Non-pigmented ciliary epithelial cell (primary cell): ENCODE measurements around the gene LAMA4.

ENCODE experiments used
- DNase-seq: peaks from one replicate; pipeline ENCODE4 v3.0.0-alpha.2; 2010; ENCODE audit warnings: low read depth

LAMA4 gene

DNA sequence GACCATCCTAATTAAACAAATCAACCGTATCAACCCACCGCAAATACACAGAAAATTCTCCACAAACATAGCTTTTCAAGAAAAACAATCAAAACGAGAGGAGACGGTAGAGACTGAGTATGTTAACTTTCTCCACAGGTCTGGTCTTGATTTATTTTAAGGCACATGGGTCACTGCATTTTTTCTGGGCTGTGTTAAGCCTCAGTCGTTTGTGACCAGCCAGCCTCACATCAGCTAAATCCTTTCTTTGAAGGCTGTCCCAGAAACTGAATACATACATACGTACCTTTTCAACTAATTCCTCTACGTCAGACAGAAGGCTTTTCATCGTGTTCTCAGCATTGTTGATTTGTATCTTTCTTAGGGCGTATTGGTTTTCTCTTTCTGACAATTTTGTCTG, 69.4 kb downstream of the LAMA4 start:
- DNase-seq, result no peak

DNA sequence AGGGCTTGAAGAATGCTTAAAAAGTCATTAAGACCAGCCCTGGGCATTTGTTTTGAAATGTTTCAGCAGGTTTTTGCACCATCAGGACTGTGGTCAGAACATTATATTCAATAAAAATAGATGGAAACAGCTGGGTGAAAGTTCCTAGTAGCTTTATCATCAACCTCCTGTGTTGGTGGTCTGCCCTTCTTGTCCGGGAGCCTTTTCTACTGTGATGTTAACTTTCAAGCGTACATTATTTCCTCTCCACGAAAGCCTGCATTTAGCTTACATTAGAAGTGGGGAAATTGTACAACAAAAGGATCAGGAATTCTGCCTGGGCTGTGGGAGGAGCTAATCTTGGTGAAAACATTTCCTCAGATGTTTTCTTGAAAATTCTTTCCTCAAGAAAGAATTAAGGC, 71.1 kb downstream of the LAMA4 start:
- peak; percentile 23 for DNase-seq

DNA sequence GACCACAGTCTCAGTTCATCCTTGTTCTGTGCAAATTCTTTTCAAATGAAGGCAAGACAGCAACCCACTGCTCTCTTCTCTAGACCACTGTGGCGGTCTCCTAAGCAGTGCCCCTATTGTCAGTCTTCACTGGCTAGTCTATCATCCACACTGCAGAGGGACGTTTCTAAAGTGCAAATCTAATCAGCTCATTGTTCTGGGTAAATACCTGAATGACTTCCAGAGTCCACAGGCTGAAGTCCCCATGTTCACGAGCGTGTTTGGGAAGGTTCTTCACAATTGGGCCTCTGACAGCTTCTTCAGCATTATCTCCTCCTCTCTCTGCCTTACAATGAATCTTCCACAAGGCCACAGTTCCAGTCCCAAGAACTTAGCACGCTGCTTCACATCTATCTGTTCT, 73.2 kb downstream of the LAMA4 start:
- no peak for DNase-seq

DNA sequence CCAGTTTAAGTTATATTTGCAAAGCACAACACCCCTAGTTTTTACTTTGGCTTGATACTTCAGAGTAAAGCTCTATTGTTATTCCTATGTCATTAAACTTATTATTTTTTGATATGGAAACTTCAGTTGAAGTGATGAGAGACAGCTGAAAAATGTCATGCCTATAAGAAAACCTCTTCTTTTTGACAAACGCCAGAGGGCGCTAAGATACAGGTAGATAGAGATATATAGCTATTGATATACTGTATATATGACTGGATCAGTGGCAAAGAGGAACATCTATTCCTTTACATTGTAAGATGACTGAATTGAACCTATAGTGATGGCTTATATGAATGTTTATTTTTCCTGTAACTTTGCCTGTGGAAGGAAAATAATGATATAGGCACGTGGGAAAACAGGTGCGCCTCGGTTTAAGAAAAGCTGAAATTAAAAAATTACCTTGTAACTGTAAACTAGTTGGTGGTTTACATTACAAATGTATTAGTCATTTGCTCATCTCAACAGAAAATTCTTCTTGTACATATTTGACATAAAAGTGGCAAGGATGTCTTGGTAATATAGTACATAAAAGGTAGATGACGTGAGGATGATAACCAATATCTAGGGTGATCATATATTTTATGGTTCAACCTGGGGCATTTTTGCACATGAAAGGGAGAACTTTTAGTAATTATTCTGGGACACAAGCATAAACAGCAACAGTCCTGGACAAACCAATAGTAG, 74.1 kb downstream of the LAMA4 start:
- peak; percentile 72 for DNase-seq

DNA sequence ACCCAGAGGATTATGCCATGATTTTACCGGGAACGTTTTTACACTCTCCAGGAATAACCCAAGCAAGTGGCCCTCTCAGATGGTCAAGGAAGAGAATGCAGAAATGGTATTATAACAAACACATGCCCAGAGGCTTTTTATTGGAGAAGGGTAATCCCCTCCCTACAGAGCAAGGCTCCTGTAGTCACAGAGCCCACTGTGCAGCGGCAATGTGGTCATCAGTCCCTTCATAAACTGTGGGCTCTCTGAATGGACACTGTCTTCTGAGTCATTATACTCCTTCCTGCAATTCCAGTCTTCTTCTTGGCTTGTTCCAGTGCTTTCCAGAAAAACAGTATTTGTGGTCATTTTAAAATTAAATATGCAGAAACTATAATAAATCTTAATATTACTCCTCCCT, 74.7 kb downstream of the LAMA4 start:
- DNase-seq, result no peak

DNA sequence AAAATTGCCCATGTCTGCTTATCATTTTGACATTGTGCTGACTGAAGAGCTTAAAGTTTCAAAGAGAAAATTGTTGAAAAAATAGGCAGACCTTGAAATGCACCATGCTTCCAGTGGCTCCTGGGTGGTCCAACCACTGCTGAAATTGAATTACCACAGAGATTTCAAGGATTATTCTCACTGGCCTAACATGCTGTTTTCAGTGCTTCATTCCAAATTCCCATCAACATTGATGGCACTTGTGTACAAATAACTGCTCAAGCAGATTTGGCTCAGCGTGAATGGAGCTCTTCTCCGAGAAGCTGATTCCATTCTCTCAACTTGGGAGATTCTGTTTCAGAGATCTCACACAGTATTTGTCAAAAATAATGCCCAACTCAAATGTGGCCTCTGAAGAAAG, 75.5 kb downstream of the LAMA4 start:
- DNase-seq, result no peak

DNA sequence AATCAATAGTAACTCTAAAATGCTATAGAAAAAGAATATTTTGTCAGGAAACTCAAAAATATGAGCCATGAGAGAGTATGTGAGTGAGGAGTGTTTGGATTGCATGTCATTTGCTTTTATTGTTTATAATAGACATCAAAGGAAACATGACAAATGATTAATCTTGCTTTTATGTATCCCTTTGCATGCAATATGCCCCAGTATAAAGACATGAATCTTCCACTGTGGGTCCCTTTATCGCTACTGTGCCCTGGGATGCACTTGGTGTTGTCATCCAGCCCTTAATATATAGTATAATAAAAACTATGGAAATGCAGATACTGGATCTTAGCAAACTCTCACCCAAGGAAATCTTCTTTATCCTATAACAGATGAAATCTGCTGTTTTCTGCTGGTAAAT, 77.3 kb downstream of the LAMA4 start:
- DNase-seq, result no peak

DNA sequence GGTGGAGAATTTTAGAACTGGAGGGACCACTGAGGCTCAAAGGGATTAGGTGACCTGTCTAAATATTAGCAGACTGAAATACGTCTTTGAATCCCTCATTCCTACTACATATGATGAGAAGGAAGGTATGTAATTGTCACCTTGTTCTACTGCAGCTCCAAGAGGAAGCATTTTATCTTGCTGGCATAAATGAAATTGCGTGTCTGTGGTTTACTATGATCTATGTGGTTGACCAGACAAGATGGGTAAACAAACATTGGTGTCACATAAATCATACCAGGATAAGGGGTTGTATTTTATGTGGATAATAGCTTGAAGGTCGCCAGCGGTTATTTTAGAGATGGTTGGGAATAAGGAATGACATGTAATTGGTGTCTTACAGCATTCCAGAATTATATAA, 78.2 kb downstream of the LAMA4 start:
- no peak for DNase-seq

DNA sequence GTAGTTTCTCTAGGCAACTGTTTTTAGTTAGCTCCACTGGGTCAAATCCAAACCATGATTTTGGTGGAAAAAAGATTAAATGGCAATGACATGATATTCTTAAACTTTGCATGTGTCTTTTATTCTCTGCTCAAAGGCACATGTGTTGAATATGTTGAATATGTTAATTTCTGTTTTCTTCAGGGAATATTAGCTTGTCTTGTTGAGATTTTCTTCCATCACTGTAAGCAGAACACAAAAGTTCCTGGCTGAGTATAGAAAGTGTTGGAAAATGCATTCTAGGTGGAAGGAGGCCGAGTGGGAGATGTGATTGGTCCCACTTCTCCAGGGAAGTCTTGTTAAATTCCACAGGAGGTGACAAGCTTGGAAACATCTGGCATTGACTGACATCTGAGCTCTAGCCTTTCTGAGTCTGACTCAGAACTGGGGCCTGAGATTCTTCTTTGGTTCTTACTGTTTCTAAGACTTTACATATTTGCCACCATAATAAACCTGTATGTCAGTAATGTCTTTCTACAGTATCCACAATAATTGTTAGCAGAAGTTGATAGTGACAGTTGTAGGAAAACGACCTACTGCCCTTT, 81.1 kb downstream of the LAMA4 start:
- no peak for DNase-seq

DNA sequence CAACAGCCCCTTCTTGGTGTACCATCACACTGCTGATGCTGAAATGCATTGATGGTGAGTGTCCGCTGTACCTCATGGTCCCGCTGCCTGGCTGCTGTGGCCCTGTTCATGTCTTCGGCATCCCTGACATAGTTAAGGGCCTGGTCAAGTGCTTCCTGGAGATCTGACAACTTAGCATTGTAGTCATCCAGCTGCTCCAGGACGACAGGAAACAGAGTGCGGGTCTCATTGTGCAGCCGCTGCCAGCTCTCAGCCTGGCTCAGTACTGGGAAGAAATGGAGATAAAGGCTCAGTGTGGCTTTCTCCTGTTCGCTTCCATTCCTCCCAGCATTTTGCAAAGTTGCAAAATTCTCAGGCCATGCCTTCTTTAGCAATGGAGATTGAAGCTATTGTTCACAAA, 81.8 kb downstream of the LAMA4 start:
- no peak for DNase-seq

DNA sequence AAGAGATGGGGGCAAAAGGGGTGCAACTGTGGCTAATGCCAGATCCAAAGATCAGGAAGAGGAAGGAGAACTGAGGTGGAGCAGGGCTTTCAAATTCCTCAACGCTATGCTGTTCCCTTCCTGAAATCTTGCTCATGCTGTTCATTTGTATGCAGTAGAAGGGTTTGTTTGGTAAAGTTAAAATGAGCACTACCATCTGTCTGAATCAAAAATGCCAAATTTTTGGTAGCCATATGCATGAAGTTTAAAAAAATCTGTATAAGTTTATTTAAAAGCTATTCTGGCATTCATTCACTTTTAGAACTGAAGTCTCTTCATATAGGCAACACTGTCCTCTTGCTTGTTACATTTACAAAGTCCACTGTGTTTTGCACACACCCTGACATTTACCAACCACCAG, 84.8 kb downstream of the LAMA4 start:
- no peak for DNase-seq

DNA sequence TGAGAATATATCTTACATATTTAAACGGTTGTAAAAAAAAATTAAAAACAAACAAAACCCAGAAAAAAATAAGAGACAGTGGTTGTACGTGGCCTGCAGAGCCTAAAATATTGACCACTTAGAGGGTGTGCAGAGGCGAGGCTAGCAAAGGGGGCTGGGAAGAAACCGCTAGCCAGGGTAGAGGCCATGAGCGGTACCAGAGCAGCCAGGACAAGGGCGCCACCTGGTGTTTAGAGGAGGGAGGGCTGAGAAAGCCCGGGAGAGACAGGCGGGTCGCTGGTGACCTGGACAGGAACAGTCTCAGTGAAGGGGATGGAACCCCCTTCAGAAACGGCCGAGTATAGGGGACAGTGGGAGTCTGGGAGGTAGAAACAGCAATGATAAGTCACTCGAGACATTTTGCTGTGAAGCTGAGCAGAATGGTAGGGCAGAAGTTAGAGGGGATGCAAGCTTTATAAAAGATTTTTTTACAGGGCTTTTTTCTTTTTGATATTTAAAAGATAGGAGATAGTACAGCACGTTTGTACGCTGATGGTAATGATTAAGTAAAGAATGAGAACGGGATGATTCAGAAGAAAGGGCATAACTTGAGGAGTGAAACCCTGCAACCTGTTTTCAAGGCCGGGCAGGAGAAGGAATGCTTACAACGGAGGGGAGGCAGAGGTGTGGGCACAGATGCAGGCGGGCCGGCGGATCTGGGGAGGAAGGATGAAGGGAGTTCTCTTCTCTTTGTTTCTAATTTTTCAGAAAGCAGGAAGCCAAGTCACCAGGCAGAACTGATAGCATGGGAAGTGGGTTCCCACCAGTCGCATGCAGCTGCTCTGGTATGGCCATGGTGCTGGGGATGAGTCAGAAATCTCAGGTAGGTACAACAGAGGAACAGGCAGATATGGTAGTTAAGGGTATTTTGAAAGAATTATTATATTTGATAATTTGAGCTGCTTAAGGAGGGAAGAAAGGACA, 90.8 kb downstream of the LAMA4 start:
- no peak for DNase-seq

DNA sequence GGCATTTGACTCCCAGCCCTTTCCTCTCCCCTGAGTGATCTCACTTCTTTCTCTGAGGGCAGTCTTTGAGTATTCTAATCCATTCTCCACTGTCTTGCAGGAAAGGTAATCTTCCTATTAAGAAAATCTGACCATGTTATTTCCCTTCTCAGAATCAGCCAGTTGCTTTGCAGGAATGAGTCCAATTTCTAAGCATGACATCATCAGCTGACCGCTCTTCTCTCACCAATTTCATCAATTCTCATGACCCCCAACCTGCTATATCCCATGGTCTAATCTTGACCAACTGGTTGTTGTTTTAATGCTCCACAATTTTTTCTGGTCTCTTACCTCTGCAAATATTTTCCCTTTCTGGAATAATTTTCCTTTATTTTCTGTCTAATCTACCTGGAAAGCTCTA, 93.6 kb downstream of the LAMA4 start:
- no peak for DNase-seq

DNA sequence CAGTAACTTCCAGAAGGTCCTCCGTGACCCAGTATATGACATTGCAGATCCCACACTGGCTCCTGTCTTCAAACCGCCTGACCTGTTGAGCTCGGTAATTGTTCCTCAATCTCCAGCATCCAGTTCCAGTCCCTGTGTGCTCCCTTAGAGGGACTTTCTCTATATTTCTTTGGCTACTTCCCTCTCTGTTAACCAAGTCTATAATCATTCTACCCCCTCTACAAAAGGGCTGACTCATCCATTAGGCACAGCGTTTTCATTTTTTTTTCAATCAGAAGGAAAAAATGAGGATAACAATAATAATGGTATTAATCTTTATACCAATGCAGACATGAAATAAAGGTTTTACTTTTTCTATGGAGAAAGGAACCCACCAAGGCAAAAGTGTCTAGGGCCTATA, 97.7 kb downstream of the LAMA4 start:
- DNase-seq, result no peak

DNA sequence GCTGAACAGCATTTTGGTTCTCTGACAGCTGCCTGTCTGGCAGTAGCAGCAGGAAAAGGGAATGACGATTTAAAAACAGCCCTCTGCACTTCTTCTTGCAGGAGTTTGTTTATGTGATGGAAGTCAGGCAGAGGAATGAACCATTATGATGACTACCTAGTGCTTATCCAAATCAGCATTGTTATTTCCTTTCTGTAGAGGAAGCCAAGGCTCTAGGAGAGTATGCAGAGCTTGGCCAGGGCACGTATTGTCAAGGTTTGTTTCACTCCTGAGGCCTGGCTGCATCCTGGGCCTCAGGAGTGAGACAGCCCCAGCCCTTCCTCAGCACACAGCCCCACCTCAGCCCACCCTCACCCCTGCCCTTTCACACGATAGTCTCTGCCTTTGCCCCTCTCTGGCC, 98.5 kb downstream of the LAMA4 start:
- DNase-seq, result no peak

DNA sequence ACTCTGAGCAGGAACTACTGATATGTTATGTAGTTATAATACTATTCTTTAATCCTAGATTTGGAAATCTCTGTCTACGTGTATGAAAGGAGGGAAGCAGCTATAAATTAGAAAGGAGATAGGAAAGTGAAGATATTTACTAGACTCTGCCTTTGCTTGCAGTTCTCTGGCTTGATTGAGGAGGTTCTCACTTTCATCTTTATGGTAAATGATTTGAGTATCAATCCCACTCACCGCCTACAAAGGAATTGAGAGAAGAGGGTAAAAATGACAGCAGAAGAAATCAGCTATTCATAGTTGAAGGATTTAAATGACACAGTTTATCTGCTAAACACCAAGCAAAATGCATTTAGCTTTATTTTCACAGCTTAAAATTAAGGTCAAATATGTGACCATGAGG, 99.7 kb downstream of the LAMA4 start:
- no peak for DNase-seq

DNA sequence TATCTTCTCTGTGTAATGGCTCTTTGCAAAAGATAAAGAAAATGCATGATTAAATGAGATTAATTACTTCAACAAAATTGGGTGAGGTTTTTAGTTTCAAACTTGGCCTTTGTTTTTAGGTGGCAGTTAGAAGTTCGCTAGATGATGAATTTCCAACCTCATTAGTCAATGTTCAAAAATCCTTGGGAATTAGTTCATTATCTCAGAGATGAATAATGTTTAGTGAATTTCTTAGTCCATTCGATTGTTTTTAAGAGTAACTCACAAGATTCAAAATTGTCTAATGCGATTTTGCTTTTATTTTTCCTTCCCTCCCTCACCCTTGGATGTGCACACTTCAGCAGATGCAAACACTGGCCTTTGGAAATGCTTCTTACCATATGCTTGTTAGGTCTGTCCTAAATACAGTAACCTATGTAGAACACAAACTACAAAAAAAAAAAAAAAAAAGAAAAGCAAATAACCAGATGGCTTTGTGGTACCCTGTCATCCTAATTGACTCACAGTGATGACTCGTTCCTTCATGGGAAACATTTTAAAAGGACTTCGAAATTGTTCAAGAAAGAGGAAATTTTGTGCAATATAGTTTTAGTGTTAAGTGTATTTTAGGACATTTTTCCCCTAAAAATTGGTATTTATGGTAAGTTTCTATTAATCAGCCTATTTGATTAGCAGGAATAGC, 100.3 kb downstream of the LAMA4 start:
- DNase-seq, result no peak

DNA sequence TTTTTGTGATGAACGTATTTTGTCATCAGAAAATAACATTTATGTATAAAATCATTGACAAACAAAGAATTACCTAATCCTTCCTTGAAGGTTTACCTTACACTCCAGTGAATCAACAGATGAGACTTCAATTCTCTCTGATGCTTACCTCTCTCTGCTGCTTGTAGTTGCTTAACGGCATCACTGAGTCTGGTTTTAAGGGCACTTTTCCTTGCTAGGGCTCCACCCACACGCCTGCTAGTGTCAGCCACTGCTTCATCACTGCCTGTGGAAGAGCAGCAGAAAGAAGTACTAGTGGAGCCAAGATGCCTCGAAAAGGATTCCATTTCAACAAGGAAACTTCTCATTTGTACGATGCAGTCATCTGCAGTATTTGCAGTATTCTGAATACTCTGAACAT, 104.0 kb downstream of the LAMA4 start:
- DNase-seq, result no peak

DNA sequence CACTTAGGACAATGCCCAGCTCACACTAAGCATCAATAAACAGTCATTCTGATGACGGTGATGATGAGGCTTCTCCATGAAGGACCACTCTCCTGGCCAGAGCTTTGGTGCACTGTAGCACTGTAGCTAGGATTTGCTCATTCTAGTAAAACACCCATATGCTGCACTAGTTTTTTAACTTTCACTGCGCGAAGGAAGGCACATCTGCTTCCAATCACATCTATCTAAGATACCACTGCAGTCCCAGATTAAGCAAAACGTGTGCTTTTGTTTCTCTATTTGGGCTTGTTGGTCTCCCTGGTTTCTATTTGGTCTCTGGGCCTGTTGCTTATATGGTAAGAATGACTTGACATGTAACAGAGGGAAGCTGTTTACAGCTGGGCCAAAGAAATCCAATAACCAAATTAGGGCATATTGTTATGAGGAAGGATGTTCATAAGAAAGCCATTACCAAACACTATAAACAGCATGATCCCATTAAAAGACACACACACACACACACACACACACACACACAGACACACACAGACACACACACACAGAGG, 104.6 kb downstream of the LAMA4 start:
- DNase-seq, result no peak

DNA sequence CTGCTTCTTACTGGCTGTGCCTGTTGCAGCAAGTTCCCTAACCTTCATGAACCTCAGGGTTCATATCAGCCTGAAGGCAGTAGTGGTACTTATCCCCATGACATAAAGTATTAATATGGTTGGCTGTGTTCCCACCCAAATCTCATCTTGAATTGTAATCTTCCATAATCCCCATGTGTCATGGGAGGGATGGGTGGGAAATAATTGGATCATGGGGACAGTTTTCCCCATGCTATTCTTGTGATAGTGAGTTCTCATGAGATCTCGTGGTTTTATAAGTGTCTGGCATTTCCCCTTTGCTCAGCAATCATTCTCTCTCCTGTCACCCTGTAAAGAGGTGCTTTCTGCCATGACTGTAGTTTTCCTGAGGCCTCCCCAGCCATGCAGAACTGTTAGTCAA, 105.1 kb downstream of the LAMA4 start:
- no peak for DNase-seq

DNA sequence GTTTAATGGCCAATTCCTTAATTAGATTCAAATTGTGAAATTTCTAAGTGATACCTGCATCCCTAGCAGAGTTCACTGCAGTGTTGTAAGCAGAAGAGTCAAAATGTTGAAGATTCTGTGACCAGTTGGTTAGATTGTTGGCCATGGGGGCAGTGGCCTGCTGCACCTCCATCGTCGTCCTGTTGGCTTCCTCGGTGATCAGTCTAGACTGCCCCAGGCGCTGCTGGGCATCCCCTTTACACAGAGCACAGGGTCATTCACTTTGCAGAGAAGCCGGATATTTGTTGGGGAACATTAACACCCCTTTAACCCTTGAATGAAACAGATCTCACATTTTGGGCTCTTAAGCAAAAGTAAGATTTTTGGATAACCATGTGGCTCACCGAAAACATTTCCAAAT, 106.3 kb downstream of the LAMA4 start:
- no peak for DNase-seq

DNA sequence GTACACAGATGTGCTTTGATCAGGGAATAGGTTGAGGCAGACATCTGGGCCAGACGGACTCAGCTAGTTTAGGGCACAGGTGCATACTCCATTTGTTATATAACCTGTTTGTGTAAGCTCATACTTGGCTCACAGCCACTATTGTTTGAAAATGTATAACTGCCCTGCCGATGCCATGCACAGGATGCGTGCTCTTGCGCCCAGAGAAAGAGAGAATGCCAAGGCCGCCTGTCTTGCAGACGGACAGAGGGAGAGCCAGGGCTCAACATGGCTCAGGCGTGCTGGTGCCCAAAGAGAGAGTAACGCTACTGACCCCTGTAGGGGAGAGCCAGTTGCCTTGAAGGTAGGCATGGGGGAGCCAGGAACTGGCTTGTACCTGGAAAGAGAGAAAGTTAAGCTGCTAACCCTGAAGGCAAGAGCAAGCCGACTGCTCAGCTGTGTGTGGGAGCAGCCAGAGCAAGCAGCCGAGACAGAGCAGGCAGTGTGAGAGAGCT, 109.2 kb downstream of the LAMA4 start:
- no peak for DNase-seq
